ENCODE results near the gene EGF.

- TF ChIP-seq CTCF (IDR thresholded peaks at IDR 0.05) (no peak), POLR2A (IDR thresholded peaks at IDR 0.05) (no peak)
Observed at GRCh38 chr4:109953556-109953955, 40.9 kb downstream of the EGF start.

All from testis (tissue), 2 donors.